Mesenchymal stem cell (in vitro differentiated cells and primary cell): ENCODE results near the gene NAGS.
A peak's percentile ranks its signal among the peaks of the same experiment; 100 is the strongest.
"Not testable (repeated sequence)": the region's sequence is repeated elsewhere in the genome, so short reads cannot be mapped to it uniquely, and the experiment has no call there.

Experiments used
- DNase-seq: peaks from one replicate; pipeline ENCODE4 v3.0.0-alpha.2; 2013
- H2AFZ ChIP-seq: one replicate; pipeline ENCODE4 v1.6.1; 2013; ENCODE audit warnings: low read depth, mild to moderate bottlenecking, control low read depth, inconsistent platforms, low read length, moderate library complexity
- H2AK5ac ChIP-seq: 2 replicates; pipeline ENCODE4 v1.6.1; 2013; ENCODE audit warnings: low read length, moderate library complexity, mild to moderate bottlenecking, inconsistent platforms; ENCODE audit not compliant: severe bottlenecking
- H2BK120ac ChIP-seq: one replicate; pipeline ENCODE4 v1.6.1; 2013; ENCODE audit warnings: low read depth, mild to moderate bottlenecking, inconsistent platforms, low read length, moderate library complexity
- H2BK12ac ChIP-seq, 2 experiments: one replicate each; pipeline ENCODE4 v1.6.1; 2013; ENCODE audit warnings: inconsistent platforms in 2 of 2, low read length in 2 of 2, mild to moderate bottlenecking in 2 of 2, moderate library complexity in 2 of 2, control low read depth in 1 of 2
- H2BK15ac ChIP-seq: one replicate; pipeline ENCODE4 v1.6.1; 2013; ENCODE audit warnings: mild to moderate bottlenecking, low read depth, inconsistent platforms; ENCODE audit not compliant: poor library complexity, severe bottlenecking
- H2BK5ac ChIP-seq: 2 replicates; pipeline ENCODE4 v1.6.1; 2013; ENCODE audit warnings: low read depth, mild to moderate bottlenecking, low read length, control low read depth, inconsistent platforms; ENCODE audit not compliant: poor library complexity, severe bottlenecking
- H3K14ac ChIP-seq, 2 experiments: one replicate each; pipeline ENCODE4 v1.6.1; 2013; ENCODE audit warnings: inconsistent platforms in 2 of 2, low read length in 2 of 2, control low read depth in 1 of 2, mild to moderate bottlenecking in 1 of 2, moderate library complexity in 1 of 2
- H3K18ac ChIP-seq, 2 experiments: one replicate each; pipeline ENCODE4 v1.6.1; 2013; ENCODE audit warnings: inconsistent platforms in 2 of 2, low read length in 2 of 2, control low read depth in 1 of 2, low read depth in 1 of 2, mild to moderate bottlenecking in 1 of 2
- H3K23ac ChIP-seq, 2 experiments: one replicate each; pipeline ENCODE4 v1.6.1; 2013; ENCODE audit warnings: inconsistent platforms in 2 of 2, low read length in 2 of 2, mild to moderate bottlenecking in 2 of 2, moderate library complexity in 2 of 2, control low read depth in 1 of 2
- H3K27ac ChIP-seq: 2 replicates; pipeline ENCODE4 v1.5.1; 2013; ENCODE audit warnings: mild to moderate bottlenecking, moderate library complexity, low read length, control low read depth, inconsistent platforms; ENCODE audit not compliant: poor library complexity, severe bottlenecking
- H3K27me3 ChIP-seq, 2 experiments: 2 replicates each; pipeline versions ENCODE4 v1.6.1 to v1.7.0; 2013; ENCODE audit warnings: low read length in 2 of 2, mild to moderate bottlenecking in 2 of 2, moderate library complexity in 2 of 2, control low read depth in 1 of 2, inconsistent platforms in 1 of 2; ENCODE audit not compliant: control insufficient read depth in 1 of 2, insufficient read depth in 1 of 2
- H3K36me3 ChIP-seq, 2 experiments: 2 replicates each; pipeline versions ENCODE4 v1.6.1 to v1.7.0; 2013; ENCODE audit warnings: low read length in 2 of 2, control low read depth in 1 of 2, inconsistent platforms in 1 of 2, low read depth in 1 of 2, mild to moderate bottlenecking in 1 of 2; ENCODE audit not compliant: insufficient read depth in 2 of 2, control insufficient read depth in 1 of 2
- H3K4ac ChIP-seq, 2 experiments: one replicate each; pipeline ENCODE4 v1.6.1; 2013; ENCODE audit warnings: inconsistent platforms in 2 of 2, low read length in 2 of 2, mild to moderate bottlenecking in 2 of 2, moderate library complexity in 2 of 2, control low read depth in 1 of 2, low read depth in 1 of 2
- H3K4me1 ChIP-seq: 2 replicates; pipeline ENCODE4 v1.6.1; 2013; ENCODE audit warnings: low read depth, low read length, control low read depth; ENCODE audit not compliant: control insufficient read depth, insufficient read depth
- H3K4me2 ChIP-seq: 2 replicates; pipeline ENCODE4 v1.6.1; 2013; ENCODE audit warnings: low read length, mild to moderate bottlenecking, inconsistent platforms; ENCODE audit not compliant: poor library complexity, severe bottlenecking
- H3K4me3 ChIP-seq, 2 experiments: 2 replicates each; pipeline versions ENCODE4 v1.5.1 to v1.7.0; 2013; ENCODE audit warnings: low read length in 2 of 2, mild to moderate bottlenecking in 2 of 2, control low read depth in 1 of 2, low read depth in 1 of 2; ENCODE audit not compliant: insufficient read depth in 1 of 2
- H3K79me1 ChIP-seq: replicated peaks from 2 replicates; pipeline ENCODE4 v1.6.1; 2013; ENCODE audit warnings: mild to moderate bottlenecking, control low read depth, low read length, inconsistent platforms; ENCODE audit not compliant: poor library complexity, severe bottlenecking
- H3K9ac ChIP-seq: 2 replicates; pipeline ENCODE4 v1.7.0; 2013; ENCODE audit warnings: mild to moderate bottlenecking, low read length, moderate library complexity
- H3K9me3 ChIP-seq: 2 replicates; pipeline ENCODE4 v1.7.0; 2013; ENCODE audit warnings: mild to moderate bottlenecking, low read length; ENCODE audit not compliant: control insufficient read depth
- H4K8ac ChIP-seq: one replicate; pipeline ENCODE4 v1.6.1; 2013; ENCODE audit warnings: inconsistent platforms, mild to moderate bottlenecking, low read length, moderate library complexity
- H4K91ac ChIP-seq: one replicate; pipeline ENCODE4 v1.6.1; 2013; ENCODE audit warnings: mild to moderate bottlenecking, low read length, inconsistent platforms
- WGBS: methylation state at CpG from one replicate; pipeline ENCODE4 v1.1.7; 2013; ENCODE audit warnings: mixed read lengths; 5-methylcytosine and 5-hydroxymethylcytosine counted together

Gene NAGS

DNA sequence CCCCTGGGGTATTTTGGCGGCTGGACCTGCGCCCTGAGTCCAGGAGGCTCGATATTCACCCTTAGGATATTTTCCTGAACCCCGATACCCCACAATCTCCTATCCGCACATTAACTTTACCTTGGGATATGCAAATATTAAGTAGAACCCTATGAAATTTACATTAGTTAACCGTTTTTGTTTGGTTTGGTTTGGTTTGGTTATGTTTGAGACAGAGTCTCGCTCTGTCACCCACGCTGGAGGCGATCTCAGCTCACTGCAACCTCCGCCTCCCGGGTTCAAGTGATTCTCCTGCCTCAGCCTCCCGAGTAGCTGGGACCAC, 9.3 kb upstream of the NAGS start:
- Histone ChIP-seq H2BK15ac (no peak overlapping the region), H2BK12ac (no peak overlapping the region), H4K91ac (no peak overlapping the region), H3K14ac (no peak overlapping the region), H3K4ac (no peak overlapping the region), H3K18ac (no peak overlapping the region), H3K79me1 (no peaks in the 10 kb centered on the region), H2AFZ (no peak overlapping the region), H2AK5ac (no peak overlapping the region), H3K4me1 (peaks cover 7% of the 10 kb centered on the region), H2BK120ac (no peak overlapping the region), H3K27ac (no peak overlapping the region), H3K4me2 (peak overlapping the region; percentile 75), H3K23ac (no peak overlapping the region), H3K36me3 (no peaks in the 10 kb centered on the region), H3K9me3 (no peaks in the 10 kb centered on the region), H2BK5ac (no peak overlapping the region), H3K4me3 (peak overlapping the region in 1 of 2 experiments; percentile 75), H3K27me3 (peaks cover 4 to 17% of the 10 kb centered on the region in 2 experiments), H3K9ac (peak overlapping the region; percentile 77), H4K8ac (no peak overlapping the region)
- WGBS = 35% methylated on average over 10 of the region's 12 CpGs
- no peak for DNase-seq

DNA sequence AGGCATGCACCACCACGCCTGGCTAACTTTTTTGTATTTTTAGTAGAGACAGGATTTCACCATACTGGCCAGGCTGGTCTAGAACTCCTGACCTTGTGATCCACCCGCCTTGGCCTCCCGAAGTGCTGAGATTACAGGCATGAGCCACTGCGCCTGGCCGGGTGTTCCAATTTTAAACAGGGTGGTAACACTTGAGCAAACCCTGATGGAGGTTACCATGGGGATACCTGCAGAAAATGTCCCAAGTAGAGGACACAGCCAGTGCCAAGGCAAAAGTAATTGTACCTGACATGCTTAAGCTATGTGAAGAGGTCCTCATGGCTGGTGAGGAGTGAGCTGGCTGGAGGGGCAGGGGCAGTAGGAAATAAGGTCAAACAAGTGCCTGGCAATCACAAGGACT, 7.2 kb upstream of the NAGS start:
- H3K14ac ChIP-seq, H2BK12ac ChIP-seq, H4K8ac ChIP-seq, H3K4ac ChIP-seq, H3K9me3 ChIP-seq, H3K4me2 ChIP-seq, H2BK5ac ChIP-seq, H3K4me3 ChIP-seq, H2BK120ac ChIP-seq, H2AFZ ChIP-seq, H2AK5ac ChIP-seq, H4K91ac ChIP-seq, H3K4me1 ChIP-seq, H3K23ac ChIP-seq, DNase-seq, H2BK15ac ChIP-seq, H3K27ac ChIP-seq, H3K9ac ChIP-seq, H3K79me1 ChIP-seq, H3K18ac ChIP-seq, H3K36me3 ChIP-seq: not testable (repeated sequence)
- H3K27me3 ChIP-seq = peaks cover 4 to 17% of the 10 kb centered on the region in 2 experiments
- WGBS = 85% methylated on average over 5 of the region's 5 CpGs

DNA sequence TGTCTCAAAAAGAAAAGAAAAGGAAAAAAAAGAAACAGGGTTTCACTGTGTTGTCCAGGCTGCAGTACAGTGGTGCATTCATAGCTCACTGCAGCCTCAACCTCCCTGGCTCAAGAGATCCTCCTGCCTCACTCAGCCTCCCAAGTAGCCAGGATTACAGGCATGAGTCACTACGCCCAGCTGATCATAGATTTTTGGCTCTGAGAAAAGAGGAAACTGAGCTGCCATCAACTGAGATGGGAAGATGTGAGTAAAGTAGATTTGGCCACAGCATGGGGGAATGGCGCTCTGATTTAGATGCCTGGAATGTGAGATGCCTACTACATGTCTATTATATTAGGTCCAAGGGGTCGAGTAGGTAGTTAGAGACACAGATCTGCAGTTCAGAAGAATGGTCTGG, 5.9 kb upstream of the NAGS start:
- no peak overlapping the region for H3K4me3 ChIP-seq
- H3K18ac ChIP-seq = no peak overlapping the region
- no peaks in the 10 kb centered on the region for H3K9me3 ChIP-seq
- H3K4ac ChIP-seq = no peak overlapping the region
- no peak overlapping the region for H3K27ac ChIP-seq
- no peak overlapping the region for H2BK120ac ChIP-seq
- H3K79me1 ChIP-seq = no peaks in the 10 kb centered on the region
- H3K27me3 ChIP-seq = peaks cover 4 to 17% of the 10 kb centered on the region in 2 experiments
- H3K9ac ChIP-seq = no peak overlapping the region
- no peak overlapping the region for H3K4me2 ChIP-seq
- no peak overlapping the region for H4K91ac ChIP-seq
- no peak overlapping the region for H3K23ac ChIP-seq
- H2AFZ ChIP-seq = no peak overlapping the region
- no peak for DNase-seq
- no peak overlapping the region for H2BK12ac ChIP-seq
- no peaks in the 10 kb centered on the region for H3K36me3 ChIP-seq
- peaks cover 12% of the 10 kb centered on the region for H3K4me1 ChIP-seq
- no peak overlapping the region for H2BK15ac ChIP-seq
- H3K14ac ChIP-seq = no peak overlapping the region
- H4K8ac ChIP-seq = no peak overlapping the region
- WGBS = 79% methylated on average over 3 of the region's 3 CpGs
- H2AK5ac ChIP-seq = no peak overlapping the region
- H2BK5ac ChIP-seq = no peak overlapping the region

DNA sequence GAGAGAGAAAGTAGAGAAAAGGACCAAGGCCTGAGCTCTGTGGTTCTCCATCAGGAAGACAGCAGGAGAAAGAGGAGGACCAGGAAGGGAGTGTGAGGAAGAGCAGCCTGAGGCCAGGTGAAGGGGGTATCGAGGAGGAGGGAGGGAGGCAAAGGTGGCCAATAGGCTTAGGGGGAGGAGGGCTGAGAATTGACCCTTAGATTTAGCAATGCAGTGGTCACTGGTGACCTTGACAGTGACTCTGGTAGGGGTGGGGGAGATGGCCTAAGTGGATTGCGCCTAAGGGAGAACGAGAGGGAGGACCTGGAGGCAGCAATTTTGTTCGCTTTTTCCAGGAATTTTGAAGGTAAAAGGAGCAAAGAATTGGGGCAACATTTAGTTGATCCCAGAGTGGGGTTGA, 5.4 kb upstream of the NAGS start:
- Histone ChIP-seq H2BK5ac (no peak overlapping the region), H2AK5ac (no peak overlapping the region), H3K4ac (no peak overlapping the region), H3K79me1 (no peaks in the 10 kb centered on the region), H3K14ac (no peak overlapping the region), H4K8ac (no peak overlapping the region), H3K23ac (no peak overlapping the region), H3K36me3 (no peaks in the 10 kb centered on the region), H2AFZ (no peak overlapping the region), H2BK12ac (no peak overlapping the region), H3K27me3 (peaks cover 4 to 15% of the 10 kb centered on the region in 2 experiments), H3K4me1 (peaks cover 12% of the 10 kb centered on the region), H3K4me3 (no peak overlapping the region), H3K9ac (no peak overlapping the region), H3K27ac (no peak overlapping the region), H3K9me3 (no peaks in the 10 kb centered on the region), H3K4me2 (no peak overlapping the region), H2BK15ac (no peak overlapping the region), H4K91ac (no peak overlapping the region), H2BK120ac (no peak overlapping the region), H3K18ac (no peak overlapping the region)
- WGBS = 88% methylated on average over 4 of the region's 4 CpGs
- no peak for DNase-seq
